MM.1S (cell line): ENCODE results near the gene WASL.

Experiments used
- DNase-seq: peaks from one replicate; pipeline ENCODE4 v3.0.0-alpha.2; 2015
- H2AFZ ChIP-seq: fragments of 300-600 bp; sonication (generic); 2 replicates; pipeline ENCODE4 v1.6.0; 2016; ENCODE audit warnings: antibody characterized with exemption, low read length
- H3F3A ChIP-seq: fragments of 300-600 bp; sonication (generic); 2 replicates; pipeline ENCODE4 v1.6.1; 2016; ENCODE audit warnings: mild to moderate bottlenecking, antibody characterized with exemption, low read length, moderate library complexity, mixed read lengths; ENCODE audit not compliant: insufficient read depth
- H3K27ac ChIP-seq: fragments of 300-600 bp; sonication (generic); 2 replicates; pipeline ENCODE4 v1.5.1; 2016; ENCODE audit warnings: mild to moderate bottlenecking, low read length
- H3K27me3 ChIP-seq: fragments of 300-600 bp; sonication (generic); replicated peaks from 2 replicates; pipeline ENCODE4 v1.6.0; 2016; ENCODE audit warnings: low read length; ENCODE audit not compliant: insufficient read depth
- H3K36me3 ChIP-seq: fragments of 300-600 bp; sonication (generic); replicated peaks from 2 replicates; pipeline ENCODE4 v1.6.1; 2016; ENCODE audit warnings: mild to moderate bottlenecking, low read length, mixed read lengths; ENCODE audit not compliant: insufficient read depth
- H3K4me1 ChIP-seq: fragments of 300-600 bp; sonication (generic); 2 replicates; pipeline ENCODE4 v1.6.1; 2016; ENCODE audit warnings: low read length, mixed read lengths
- H3K4me2 ChIP-seq: fragments of 300-600 bp; sonication (generic); 2 replicates; pipeline ENCODE4 v1.6.0; 2016; ENCODE audit warnings: low read depth, low read length
- H3K4me3 ChIP-seq: fragments of 300-600 bp; sonication (generic); 2 replicates; pipeline ENCODE4 v1.5.1; 2016; ENCODE audit warnings: low read length, mixed read lengths
- H3K79me2 ChIP-seq: fragments of 300-600 bp; sonication (generic); 2 replicates; pipeline ENCODE4 v1.6.1; 2016; ENCODE audit warnings: mixed run types, low read length, mixed read lengths
- H3K9ac ChIP-seq: fragments of 300-600 bp; sonication (generic); 2 replicates; pipeline ENCODE4 v1.6.1; 2016; ENCODE audit warnings: low read length, mixed read lengths
- H3K9me2 ChIP-seq: fragments of 300-600 bp; sonication (generic); replicated peaks from 2 replicates; pipeline ENCODE4 v1.6.1; 2016; ENCODE audit warnings: mild to moderate bottlenecking, low read length, mixed read lengths; ENCODE audit not compliant: insufficient read depth
- H3K9me3 ChIP-seq: fragments of 300-600 bp; sonication (generic); replicated peaks from 2 replicates; pipeline ENCODE4 v1.6.1; 2016; ENCODE audit warnings: mild to moderate bottlenecking, low read length, mixed read lengths; ENCODE audit not compliant: insufficient read depth
- H4K20me1 ChIP-seq: fragments of 300-600 bp; sonication (generic); 2 replicates; pipeline ENCODE4 v1.6.1; 2016; ENCODE audit warnings: mild to moderate bottlenecking, low read length, moderate library complexity, mixed read lengths; ENCODE audit not compliant: insufficient read depth
- EZH2 ChIP-seq: fragments of 300-600 bp; sonication (generic); optimal IDR thresholded peaks from 2 replicates; pipeline ENCODE3; 2017; ENCODE audit warnings: low read depth, mild to moderate bottlenecking, antibody characterized with exemption, low read length, mixed read lengths
- EZH2phosphoT487 ChIP-seq: fragments of 300-600 bp; sonication (generic); IDR thresholded peaks from 2 replicates; pipeline ENCODE4 v1.6.1; 2018; ENCODE audit warnings: antibody characterized with exemption, low read length
- TF ChIP-seq, protein P1 (sequence below): fragments of 300-600 bp; sonication (generic); IDR thresholded peaks from 2 replicates; pipeline ENCODE4 v1.5.1; 2016; ENCODE audit warnings: antibody characterized with exemption, low read length, mixed read lengths

The WASL gene

DNA sequence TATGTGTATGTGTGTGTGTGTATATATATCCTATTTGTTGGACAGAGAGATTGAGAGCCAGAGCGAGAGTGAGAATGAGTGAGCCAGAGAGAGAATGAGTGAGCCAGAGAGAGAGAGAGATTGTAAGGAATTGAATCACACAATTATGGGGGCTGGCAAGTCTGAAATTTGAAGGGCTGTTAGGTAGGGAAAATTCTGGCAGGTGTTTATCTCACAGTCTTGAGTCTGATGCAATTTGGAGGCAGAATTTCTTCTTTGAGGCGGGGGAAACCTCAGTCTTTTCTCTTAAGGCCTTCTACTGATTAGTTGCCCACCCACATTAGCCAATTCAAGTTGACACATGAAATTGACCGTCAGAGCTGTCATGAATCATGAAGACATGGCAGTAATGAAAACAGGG is 41.0 kb upstream of the WASL start:
- Histone ChIP-seq H3K9ac (no peak overlapping the region), H3K4me3 (no peak overlapping the region), H3K27me3 (no peaks in the 10 kb centered on the region), H3K9me2 (no peaks in the 10 kb centered on the region), H3K27ac (no peak overlapping the region), H3F3A (no peaks in the 10 kb centered on the region), H3K36me3 (no peaks in the 10 kb centered on the region), H2AFZ (no peak overlapping the region), H3K4me2 (no peak overlapping the region), H3K9me3 (no peaks in the 10 kb centered on the region), H4K20me1 (no peaks in the 10 kb centered on the region), H3K79me2 (no peaks in the 10 kb centered on the region), H3K4me1 (no peaks in the 10 kb centered on the region)
- TF ChIP-seq, protein P1, sequence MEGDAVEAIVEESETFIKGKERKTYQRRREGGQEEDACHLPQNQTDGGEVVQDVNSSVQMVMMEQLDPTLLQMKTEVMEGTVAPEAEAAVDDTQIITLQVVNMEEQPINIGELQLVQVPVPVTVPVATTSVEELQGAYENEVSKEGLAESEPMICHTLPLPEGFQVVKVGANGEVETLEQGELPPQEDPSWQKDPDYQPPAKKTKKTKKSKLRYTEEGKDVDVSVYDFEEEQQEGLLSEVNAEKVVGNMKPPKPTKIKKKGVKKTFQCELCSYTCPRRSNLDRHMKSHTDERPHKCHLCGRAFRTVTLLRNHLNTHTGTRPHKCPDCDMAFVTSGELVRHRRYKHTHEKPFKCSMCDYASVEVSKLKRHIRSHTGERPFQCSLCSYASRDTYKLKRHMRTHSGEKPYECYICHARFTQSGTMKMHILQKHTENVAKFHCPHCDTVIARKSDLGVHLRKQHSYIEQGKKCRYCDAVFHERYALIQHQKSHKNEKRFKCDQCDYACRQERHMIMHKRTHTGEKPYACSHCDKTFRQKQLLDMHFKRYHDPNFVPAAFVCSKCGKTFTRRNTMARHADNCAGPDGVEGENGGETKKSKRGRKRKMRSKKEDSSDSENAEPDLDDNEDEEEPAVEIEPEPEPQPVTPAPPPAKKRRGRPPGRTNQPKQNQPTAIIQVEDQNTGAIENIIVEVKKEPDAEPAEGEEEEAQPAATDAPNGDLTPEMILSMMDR, result no peak
- TF ChIP-seq EZH2 (no peak), EZH2phosphoT487 (no peak)
- no peak for DNase-seq

DNA sequence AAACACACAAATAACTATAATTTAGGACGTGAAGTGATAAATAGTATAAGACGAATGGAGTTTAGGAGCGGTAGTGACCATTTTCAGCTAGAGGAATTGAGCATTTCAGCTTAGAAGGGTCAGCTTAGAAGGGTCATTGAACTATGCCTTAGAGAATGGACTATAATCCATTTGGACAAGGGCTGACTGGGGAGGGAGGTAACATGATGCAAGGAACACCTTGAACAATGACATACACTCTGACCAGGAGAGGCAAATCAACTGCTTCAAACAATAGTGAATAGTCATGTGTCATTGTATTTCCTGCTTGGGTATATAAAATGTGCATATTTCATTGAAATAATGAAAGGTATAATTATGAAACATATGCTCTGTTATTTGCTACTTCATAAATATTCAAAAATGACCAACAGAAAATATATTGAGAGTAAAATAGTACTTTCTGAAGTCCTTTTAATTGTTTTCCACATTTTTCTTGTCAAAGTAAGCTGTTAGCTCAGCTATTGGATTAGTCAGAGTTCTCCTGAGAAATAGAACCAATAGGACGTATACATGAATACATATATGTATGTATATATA is 40.5 kb upstream of the WASL start:
- Histone ChIP-seq H3K9ac (no peak overlapping the region), H3K4me2 (no peak overlapping the region), H3K79me2 (no peaks in the 10 kb centered on the region), H3F3A (no peaks in the 10 kb centered on the region), H3K36me3 (no peaks in the 10 kb centered on the region), H3K9me3 (no peaks in the 10 kb centered on the region), H3K27me3 (no peaks in the 10 kb centered on the region), H2AFZ (no peak overlapping the region), H3K4me1 (no peaks in the 10 kb centered on the region), H3K27ac (no peak overlapping the region), H3K4me3 (no peak overlapping the region), H4K20me1 (no peaks in the 10 kb centered on the region), H3K9me2 (no peaks in the 10 kb centered on the region)
- TF ChIP-seq, protein P1, result no peak
- no peak for TF ChIP-seq EZH2phosphoT487
- TF ChIP-seq EZH2, result no peak
- no peak for DNase-seq

DNA sequence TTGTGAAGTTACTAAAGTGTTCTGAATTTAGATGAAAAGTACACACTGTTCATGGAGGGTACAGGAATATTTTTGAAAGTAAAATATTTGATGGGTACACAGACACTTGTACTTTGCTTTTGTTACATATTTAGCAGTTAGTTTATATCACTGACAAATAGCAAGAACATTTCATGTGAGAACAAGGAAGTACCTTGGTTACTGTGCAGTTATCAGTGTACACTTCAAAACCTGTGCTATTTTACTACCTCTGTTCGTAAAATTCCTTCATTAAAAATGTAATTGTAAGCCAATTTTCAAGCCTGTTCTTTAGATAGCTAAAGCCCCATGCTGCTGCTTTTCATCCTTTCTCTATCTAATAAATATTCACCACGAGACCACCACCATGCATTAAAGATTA is 39.8 kb upstream of the WASL start:
- Histone ChIP-seq H3K27ac (no peak overlapping the region), H3K9me2 (no peaks in the 10 kb centered on the region), H4K20me1 (no peaks in the 10 kb centered on the region), H3K9me3 (no peaks in the 10 kb centered on the region), H3K9ac (no peak overlapping the region), H2AFZ (no peak overlapping the region), H3K79me2 (no peaks in the 10 kb centered on the region), H3K27me3 (no peaks in the 10 kb centered on the region), H3K4me3 (no peak overlapping the region), H3K4me1 (no peaks in the 10 kb centered on the region), H3K4me2 (no peak overlapping the region), H3K36me3 (no peaks in the 10 kb centered on the region), H3F3A (no peaks in the 10 kb centered on the region)
- no peak for DNase-seq
- no peak for TF ChIP-seq EZH2
- TF ChIP-seq EZH2phosphoT487, result no peak
- TF ChIP-seq, protein P1, result no peak
